Activated naive CD8-positive, alpha-beta T cell treated with anti-CD3 and anti-CD28 coated beads, Interleukin-2, amount 50 U/mL, for 24 hours (primary cell): ENCODE measurements around the gene RERE.

Source experiments
- ATAC-seq: fragments of 150-1000 bp; cut with Tn5 transposase; one replicate; pipeline ENCODE4 v1.10.0; 2021
- DNase-seq: peaks from one replicate; pipeline ENCODE4 v3.0.0; 2021
- H3K27ac Mint-ChIP-seq: one replicate; pipeline ENCODE4 v1.8.0; 2021; ENCODE audit warnings: mild to moderate bottlenecking, mixed read lengths
- H3K27me3 Mint-ChIP-seq: one replicate; pipeline ENCODE4 v1.8.0; 2021; ENCODE audit warnings: mixed read lengths
- H3K36me3 Mint-ChIP-seq: one replicate; pipeline ENCODE4 v1.8.0; 2021; ENCODE audit warnings: low read depth, mixed read lengths
- H3K4me1 Mint-ChIP-seq: one replicate; pipeline ENCODE4 v1.8.0; 2021; ENCODE audit warnings: mixed read lengths
- H3K4me3 Mint-ChIP-seq: one replicate; pipeline ENCODE4 v1.8.0; 2021; ENCODE audit warnings: mild to moderate bottlenecking, moderate library complexity, mixed read lengths
- H3K9me3 Mint-ChIP-seq: one replicate; pipeline ENCODE4 v1.8.0; 2021; ENCODE audit warnings: mixed read lengths

The RERE gene

DNA sequence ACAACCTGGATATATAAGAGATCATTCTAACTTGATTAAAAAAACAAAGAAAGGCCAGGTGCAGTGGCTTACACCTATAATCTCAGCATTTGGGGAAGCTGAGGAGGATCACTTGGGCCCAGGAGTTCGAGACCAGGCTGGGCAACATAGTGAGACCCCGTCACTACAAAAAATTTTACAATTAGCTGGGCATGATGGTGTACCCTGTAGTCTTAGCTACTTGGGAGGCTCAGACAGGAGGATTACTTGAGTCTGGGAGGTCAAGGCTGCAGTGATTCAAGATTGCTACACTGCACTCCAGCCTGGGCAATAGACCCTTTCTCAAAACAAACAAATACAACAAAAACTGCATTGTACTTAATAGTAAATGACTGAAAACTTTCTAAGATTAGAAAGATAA is 330.2 kb downstream of the RERE start:
- ATAC-seq: no peak
- Mint-ChIP-seq H3K4me3 (no peak overlapping the region), H3K27me3 (no peaks in the 10 kb centered on the region), H3K36me3 (peaks cover 12% of the 10 kb centered on the region), H3K9me3 (no peaks in the 10 kb centered on the region), H3K27ac (no peak overlapping the region), H3K4me1 (peaks cover 5% of the 10 kb centered on the region)
- DNase-seq: no peak

DNA sequence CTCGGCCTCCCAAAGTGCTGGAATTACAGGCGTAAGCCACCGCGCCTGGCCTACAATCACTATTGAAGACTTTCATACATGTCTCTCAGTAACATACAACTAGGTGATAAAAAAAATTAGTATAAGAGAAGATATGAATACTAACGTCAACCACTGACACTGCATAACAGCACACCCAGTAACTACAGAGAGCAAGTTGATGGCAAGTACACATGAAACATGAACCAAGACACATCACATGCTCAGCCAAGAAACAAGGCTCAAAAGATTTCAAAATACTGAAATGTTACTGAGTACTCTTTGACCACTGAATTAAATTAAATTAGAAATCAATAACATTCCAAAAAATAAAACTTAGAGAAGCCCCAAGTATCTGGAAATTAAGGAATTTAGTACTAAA is 331.4 kb downstream of the RERE start:
- H3K4me1 Mint-ChIP-seq: peaks cover 2% of the 10 kb centered on the region
- H3K27me3 Mint-ChIP-seq: no peaks in the 10 kb centered on the region
- no peaks in the 10 kb centered on the region for H3K9me3 Mint-ChIP-seq
- no peak for DNase-seq
- ATAC-seq: no peak
- H3K4me3 Mint-ChIP-seq: no peak overlapping the region
- no peak overlapping the region for H3K27ac Mint-ChIP-seq
- peaks cover 8% of the 10 kb centered on the region for H3K36me3 Mint-ChIP-seq

GRCh38 chr1:8483586-8483985 is 333.9 kb downstream of the RERE start:
- Mint-ChIP-seq H3K4me3 (no peak overlapping the region), H3K36me3 (peaks cover 6% of the 10 kb centered on the region), H3K4me1 (peaks cover 2% of the 10 kb centered on the region), H3K9me3 (no peaks in the 10 kb centered on the region), H3K27ac (no peak overlapping the region), H3K27me3 (no peaks in the 10 kb centered on the region)
- no peak for DNase-seq
- ATAC-seq: no peak

DNA sequence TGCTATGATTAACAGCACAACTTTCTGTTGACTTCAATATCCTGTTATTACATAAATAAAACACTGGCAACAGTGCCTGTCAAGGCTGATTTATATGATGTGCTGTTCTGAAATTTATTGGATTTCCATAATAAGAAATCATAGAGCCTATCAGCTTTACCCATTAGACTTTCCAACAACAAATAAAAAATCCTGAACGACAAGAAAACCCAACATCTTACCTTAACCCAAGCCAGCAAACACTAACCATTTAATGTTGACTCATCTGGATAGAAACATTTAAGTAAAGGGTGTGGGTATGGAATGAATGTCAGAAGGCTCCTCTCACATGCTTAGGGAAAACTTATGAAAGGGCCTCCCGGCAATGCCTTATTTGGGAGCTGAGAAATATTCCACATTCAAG is 334.5 kb downstream of the RERE start:
- no peaks in the 10 kb centered on the region for H3K9me3 Mint-ChIP-seq
- H3K36me3 Mint-ChIP-seq: peaks cover 6% of the 10 kb centered on the region
- no peak overlapping the region for H3K27ac Mint-ChIP-seq
- ATAC-seq (no peak), DNase-seq (no peak)
- H3K27me3 Mint-ChIP-seq: no peaks in the 10 kb centered on the region
- no peak overlapping the region for H3K4me3 Mint-ChIP-seq
- peaks cover 7% of the 10 kb centered on the region for H3K4me1 Mint-ChIP-seq

GRCh38 chr1:8481650-8482380 is 335.6 kb downstream of the RERE start:
- Mint-ChIP-seq H3K4me3 (no peak overlapping the region), H3K27me3 (no peaks in the 10 kb centered on the region), H3K27ac (no peak overlapping the region), H3K4me1 (peaks cover 19% of the 10 kb centered on the region), H3K36me3 (peaks cover 6% of the 10 kb centered on the region), H3K9me3 (no peaks in the 10 kb centered on the region)
- ATAC-seq (no peak), DNase-seq (no peak)

GRCh38 chr1:8478566-8478965 is 338.9 kb downstream of the RERE start:
- DNase-seq (no peak), ATAC-seq (no peak)
- no peak overlapping the region for H3K27ac Mint-ChIP-seq
- H3K36me3 Mint-ChIP-seq: no peaks in the 10 kb centered on the region
- H3K4me1 Mint-ChIP-seq: peaks cover 43% of the 10 kb centered on the region
- no peaks in the 10 kb centered on the region for H3K9me3 Mint-ChIP-seq
- no peaks in the 10 kb centered on the region for H3K27me3 Mint-ChIP-seq
- H3K4me3 Mint-ChIP-seq: no peak overlapping the region

DNA sequence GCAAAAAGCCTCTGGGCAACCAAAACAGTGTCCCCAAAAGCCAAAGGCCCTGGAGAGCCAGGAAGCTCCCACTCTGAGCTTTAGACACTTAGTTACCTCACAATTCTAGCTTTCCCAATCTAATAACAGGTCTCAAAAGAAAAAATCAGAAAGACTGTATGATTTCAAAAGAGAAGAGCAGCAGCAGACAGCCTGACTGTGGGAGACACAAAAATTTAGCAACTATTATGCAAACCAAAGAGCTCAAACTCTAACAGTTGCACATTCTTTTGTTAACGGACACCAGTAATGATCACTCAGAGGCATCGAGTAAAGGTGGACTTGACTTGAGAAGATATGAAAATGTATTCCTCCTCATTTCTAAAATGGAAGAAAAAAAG is 339.5 kb downstream of the RERE start:
- ATAC-seq: no peak
- H3K9me3 Mint-ChIP-seq: no peaks in the 10 kb centered on the region
- H3K36me3 Mint-ChIP-seq: no peaks in the 10 kb centered on the region
- no peak overlapping the region for H3K4me3 Mint-ChIP-seq
- DNase-seq: no peak
- H3K27ac Mint-ChIP-seq: peak overlapping the region; percentile 75
- peaks cover 49% of the 10 kb centered on the region for H3K4me1 Mint-ChIP-seq
- no peaks in the 10 kb centered on the region for H3K27me3 Mint-ChIP-seq

DNA sequence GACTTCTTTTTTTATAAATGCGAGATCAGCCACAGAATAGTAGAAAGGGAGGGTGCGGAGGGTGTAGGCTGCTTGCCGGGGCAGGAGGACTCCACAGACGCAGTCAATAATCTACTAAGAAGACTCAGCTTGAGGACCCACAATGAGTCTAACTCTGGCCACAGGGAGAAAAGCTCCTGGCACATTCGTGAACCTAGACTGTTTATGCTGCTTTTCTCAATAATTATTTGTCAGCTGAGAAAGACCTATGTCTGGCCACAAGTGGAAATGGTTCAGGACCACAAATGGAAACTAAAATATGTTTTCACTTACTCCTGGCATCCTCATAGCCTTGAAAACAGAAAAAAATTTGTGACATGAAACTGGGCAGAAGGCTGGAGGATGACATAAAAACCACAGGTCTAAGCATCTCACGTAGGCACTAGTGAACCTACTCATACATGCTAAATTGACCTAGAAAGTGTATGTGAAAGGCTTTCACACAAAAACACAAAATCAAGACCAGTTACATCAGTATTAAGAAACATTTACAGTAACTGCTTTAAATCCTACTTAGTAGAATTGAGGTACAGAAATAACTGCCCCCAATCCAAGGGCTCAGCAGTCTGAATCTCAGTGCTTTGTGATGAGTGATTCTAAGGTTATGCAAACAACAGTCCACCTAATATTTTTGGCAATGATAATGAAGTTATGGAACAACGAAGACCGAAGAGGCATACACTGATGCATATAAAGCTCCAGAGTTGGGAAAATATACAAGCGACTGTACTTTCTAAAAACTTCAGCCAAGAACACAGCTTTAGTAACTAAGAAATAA is 340.1 kb downstream of the RERE start:
- H3K4me1 Mint-ChIP-seq: peaks cover 53% of the 10 kb centered on the region
- H3K9me3 Mint-ChIP-seq: no peaks in the 10 kb centered on the region
- peak overlapping the region; percentile 75 for H3K27ac Mint-ChIP-seq
- H3K36me3 Mint-ChIP-seq: no peaks in the 10 kb centered on the region
- no peaks in the 10 kb centered on the region for H3K27me3 Mint-ChIP-seq
- peak; percentile 34 for DNase-seq
- ATAC-seq: peak; percentile 93
- H3K4me3 Mint-ChIP-seq: peak overlapping the region; percentile 30

GRCh38 chr1:8476006-8476405 is 341.4 kb downstream of the RERE start:
- Mint-ChIP-seq H3K4me1 (peaks cover 63% of the 10 kb centered on the region), H3K9me3 (no peaks in the 10 kb centered on the region), H3K27me3 (no peaks in the 10 kb centered on the region), H3K27ac (peak overlapping the region; percentile 20), H3K4me3 (no peak overlapping the region), H3K36me3 (peaks cover 2% of the 10 kb centered on the region)
- DNase-seq: no peak
- ATAC-seq: no peak

- Mint-ChIP-seq H3K36me3 (peaks cover 4% of the 10 kb centered on the region), H3K9me3 (no peaks in the 10 kb centered on the region), H3K4me3 (no peak overlapping the region), H3K27me3 (no peaks in the 10 kb centered on the region), H3K27ac (no peak overlapping the region), H3K4me1 (peaks cover 65% of the 10 kb centered on the region)
- ATAC-seq: no peak
- no peak for DNase-seq
Observed at GRCh38 chr1:8474369-8474768, 343.1 kb downstream of the RERE start.

DNA sequence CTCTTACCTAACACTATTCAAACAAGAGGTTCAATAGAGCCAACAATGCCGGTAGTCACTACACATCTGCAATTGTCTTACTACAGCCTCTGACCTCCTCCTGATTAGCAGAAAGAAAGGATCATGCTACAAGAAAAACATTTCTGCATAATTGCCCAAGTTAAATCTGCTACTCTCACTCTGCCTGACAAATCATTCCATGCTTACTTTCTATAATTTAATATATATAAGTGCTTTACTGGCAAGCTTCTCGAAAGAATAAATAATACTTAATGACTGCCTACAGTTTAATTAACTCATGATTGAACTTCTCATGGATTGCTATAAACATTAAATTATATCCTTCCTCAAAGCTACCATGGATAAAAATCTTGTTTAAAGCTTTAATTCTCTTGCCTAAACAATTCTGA is 343.5 kb downstream of the RERE start:
- no peak overlapping the region for H3K4me3 Mint-ChIP-seq

GRCh38 chr1:8473121-8473875 is 344.1 kb downstream of the RERE start:
- Mint-ChIP-seq H3K36me3 (peaks cover 4% of the 10 kb centered on the region), H3K27ac (peak overlapping the region; percentile 74), H3K9me3 (no peaks in the 10 kb centered on the region), H3K4me1 (peaks cover 63% of the 10 kb centered on the region), H3K4me3 (no peak overlapping the region), H3K27me3 (no peaks in the 10 kb centered on the region)
- DNase-seq (no peak), ATAC-seq (no peak)

More for the DNA sequence above, 343.5 kb downstream of the RERE start:
- ATAC-seq (no peak), DNase-seq (no peak)
- Mint-ChIP-seq H3K4me1 (peaks cover 65% of the 10 kb centered on the region), H3K27me3 (no peaks in the 10 kb centered on the region), H3K27ac (no peak overlapping the region), H3K36me3 (peaks cover 4% of the 10 kb centered on the region), H3K9me3 (no peaks in the 10 kb centered on the region)

DNA sequence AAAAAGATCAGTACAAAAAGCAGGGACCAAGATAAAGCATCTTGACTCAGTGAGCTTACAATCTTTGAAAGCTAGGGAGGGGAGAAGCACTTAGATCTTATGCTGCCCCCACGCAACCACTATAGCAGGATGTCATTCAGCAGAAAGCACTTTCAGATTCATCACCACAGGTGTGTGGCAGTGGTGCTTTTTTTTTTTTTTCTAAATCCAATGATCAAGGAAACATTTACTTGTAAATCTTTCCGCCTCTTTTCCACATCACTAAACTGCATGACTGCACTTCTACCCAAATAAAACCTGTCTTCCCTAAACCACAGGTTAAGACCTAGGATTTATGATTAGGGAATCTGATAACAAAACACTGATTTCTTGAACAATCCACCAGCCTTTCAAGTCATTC is 344.8 kb downstream of the RERE start:
- H3K27me3 Mint-ChIP-seq: no peaks in the 10 kb centered on the region
- DNase-seq (peak; percentile 27), ATAC-seq (peak; percentile 72)
- peaks cover 56% of the 10 kb centered on the region for H3K4me1 Mint-ChIP-seq
- H3K27ac Mint-ChIP-seq: peak overlapping the region; percentile 74
- H3K36me3 Mint-ChIP-seq: peaks cover 4% of the 10 kb centered on the region
- H3K9me3 Mint-ChIP-seq: no peaks in the 10 kb centered on the region
- H3K4me3 Mint-ChIP-seq: peak overlapping the region; percentile 46

DNA sequence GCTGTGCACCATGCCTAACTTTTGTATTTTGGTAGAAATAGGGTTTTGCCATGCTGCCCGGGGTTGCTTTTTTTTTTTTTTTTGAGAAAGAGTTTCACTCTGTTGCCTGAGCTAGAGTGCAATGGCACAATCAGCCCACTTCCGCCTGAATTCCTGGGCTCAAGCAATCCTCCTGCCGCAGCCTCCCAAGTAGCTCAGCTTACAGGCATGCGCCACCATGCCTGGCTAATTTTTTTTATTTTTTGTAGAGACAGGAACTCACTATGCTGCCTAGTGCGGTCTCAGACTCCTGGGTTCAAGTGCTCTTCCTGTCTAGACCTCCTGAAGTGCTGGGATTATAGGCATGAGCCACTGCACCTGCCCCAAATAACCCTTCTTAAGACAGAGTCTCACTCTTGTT is 346.0 kb downstream of the RERE start:
- Mint-ChIP-seq H3K36me3 (peaks cover 4% of the 10 kb centered on the region), H3K27ac (no peak overlapping the region), H3K4me1 (peaks cover 48% of the 10 kb centered on the region), H3K27me3 (no peaks in the 10 kb centered on the region), H3K4me3 (no peak overlapping the region), H3K9me3 (no peaks in the 10 kb centered on the region)
- DNase-seq (no peak), ATAC-seq (no peak)

GRCh38 chr1:8468751-8469150 is 348.7 kb downstream of the RERE start:
- Mint-ChIP-seq H3K27me3 (no peaks in the 10 kb centered on the region), H3K27ac (no peak overlapping the region), H3K36me3 (peaks cover 11% of the 10 kb centered on the region), H3K4me1 (peaks cover 46% of the 10 kb centered on the region), H3K4me3 (no peak overlapping the region), H3K9me3 (no peaks in the 10 kb centered on the region)
- DNase-seq: no peak
- no peak for ATAC-seq
